GM18505 (cell line): ENCODE results near the gene PVALEF.
"Not testable (repeated sequence)": the region's sequence is repeated elsewhere in the genome, so short reads cannot be mapped to it uniquely, and the experiment has no call there.

Source experiments
- ATAC-seq: cut with Tn5 transposase; IDR thresholded peaks from one replicate; pipeline ENCODE4 v1.9.1; 2021; ENCODE audit not compliant: unreplicated experiment
- POLR2A ChIP-seq: IDR thresholded peaks from 4 replicates; pipeline ENCODE4 v1.6.1; 2011; ENCODE audit warnings: borderline replicate concordance; ENCODE audit not compliant: insufficient read depth, insufficient read length; ENCODE audit errors: extremely low read depth

Gene PVALEF

GRCh38 chr17:81213978-81214377 is 48.7 kb downstream of the PVALEF start:
- no peak for TF ChIP-seq POLR2A
- no peak for ATAC-seq

- no peak for ATAC-seq
- no peak for TF ChIP-seq POLR2A
Measured at GRCh38 chr17:81217491-81217890, 52.2 kb downstream of the PVALEF start.

GRCh38 chr17:81218459-81218858 is 53.2 kb downstream of the PVALEF start:
- ATAC-seq, result no peak
- no peak for TF ChIP-seq POLR2A

- TF ChIP-seq POLR2A, result no peak
- ATAC-seq, result no peak
Measured at GRCh38 chr17:81218991-81219390, 53.7 kb downstream of the PVALEF start.

- no peak for TF ChIP-seq POLR2A
- no peak for ATAC-seq
Measured at GRCh38 chr17:81219476-81220180, 54.3 kb downstream of the PVALEF start.

- ATAC-seq, result no peak
- no peak for TF ChIP-seq POLR2A
Measured at GRCh38 chr17:81221371-81221841, 56.1 kb downstream of the PVALEF start.

- TF ChIP-seq POLR2A, result no peak
- no peak for ATAC-seq
Measured at GRCh38 chr17:81221842-81222619, 56.7 kb downstream of the PVALEF start.

- no peak for ATAC-seq
- TF ChIP-seq POLR2A, result no peak
Measured at GRCh38 chr17:81222620-81222905, 57.3 kb downstream of the PVALEF start.

GRCh38 chr17:81222906-81223761 is 57.8 kb downstream of the PVALEF start, which contains the start of gene CEP131:
CEP131 (minus strand) TSS chr17:81222965; CDS start chr17:81220056, 2,909 bp downstream.
- peak; percentile 45 for TF ChIP-seq POLR2A
- ATAC-seq, result peak; percentile 89

GRCh38 chr17:81223762-81224130 is 58.4 kb downstream of the PVALEF start:
- no peak for ATAC-seq
- no peak for TF ChIP-seq POLR2A

- not testable (repeated sequence) for ATAC-seq
Measured at GRCh38 chr17:81227630-81228029, 62.3 kb downstream of the PVALEF start.

GRCh38 chr17:81228420-81228819 is 63.1 kb downstream of the PVALEF start:
- TF ChIP-seq POLR2A, result peak; percentile 20

GRCh38 chr17:81228834-81229665 is 63.7 kb downstream of the PVALEF start:
- no peak for ATAC-seq
- TF ChIP-seq POLR2A, result no peak

More at GRCh38 chr17:81228420-81228819, 63.1 kb downstream of the PVALEF start:
- no peak for ATAC-seq
